Fibroblast of peridontal ligament (primary cell): ENCODE data around the gene DIAPH3.

Experiments
- DNase-seq: peaks from one replicate; pipeline ENCODE4 v3.0.0-alpha.2; 2010; ENCODE audit errors: extremely low read depth

Gene DIAPH3

GRCh38 chr13:60158321-60158801 lies 5.4 kb downstream of the DIAPH3 start:
- no peak for DNase-seq

GRCh38 chr13:60155978-60156377 lies 7.8 kb downstream of the DIAPH3 start:
- peak; percentile 74 for DNase-seq

- peak; percentile 64 for DNase-seq
These were observed 10.8 kb downstream of the DIAPH3 start for GRCh38 chr13:60152904-60153303.

GRCh38 chr13:60152114-60152513 lies 11.6 kb downstream of the DIAPH3 start:
- no peak for DNase-seq

- DNase-seq, result no peak
These were observed 13.2 kb downstream of the DIAPH3 start for GRCh38 chr13:60150538-60150937.

- no peak for DNase-seq
These were observed 14.8 kb downstream of the DIAPH3 start for GRCh38 chr13:60148918-60149317.

- DNase-seq, result no peak
These were observed 16.4 kb downstream of the DIAPH3 start for GRCh38 chr13:60147361-60147760.

- DNase-seq, result peak; percentile 77
These were observed 17.3 kb downstream of the DIAPH3 start for GRCh38 chr13:60146471-60146870.

GRCh38 chr13:60143775-60144174 lies 20.0 kb downstream of the DIAPH3 start:
- no peak for DNase-seq

GRCh38 chr13:60139272-60139671 lies 24.5 kb downstream of the DIAPH3 start:
- DNase-seq, result peak; percentile 44

- no peak for DNase-seq
These were observed 25.1 kb downstream of the DIAPH3 start for GRCh38 chr13:60138674-60139073.

GRCh38 chr13:60137911-60138560 lies 25.7 kb downstream of the DIAPH3 start:
- no peak for DNase-seq

GRCh38 chr13:60135344-60135743 lies 28.4 kb downstream of the DIAPH3 start:
- no peak for DNase-seq

- peak; percentile 76 for DNase-seq
These were observed 29.4 kb downstream of the DIAPH3 start for GRCh38 chr13:60134376-60134775.

GRCh38 chr13:60121337-60121687 lies 42.4 kb downstream of the DIAPH3 start:
- DNase-seq, result no peak

- peak; percentile 51 for DNase-seq
These were observed 43.0 kb downstream of the DIAPH3 start for GRCh38 chr13:60120617-60121336.

GRCh38 chr13:60118696-60119400 lies 44.9 kb downstream of the DIAPH3 start:
- DNase-seq, result no peak

GRCh38 chr13:60114499-60115028 lies 49.2 kb downstream of the DIAPH3 start:
- no peak for DNase-seq

GRCh38 chr13:60112771-60113170 lies 51.0 kb downstream of the DIAPH3 start:
- peak; percentile 55 for DNase-seq

GRCh38 chr13:60111691-60112090 lies 52.0 kb downstream of the DIAPH3 start:
- DNase-seq, result peak; percentile 19

GRCh38 chr13:60109285-60109684 lies 54.4 kb downstream of the DIAPH3 start:
- DNase-seq, result no peak

- no peak for DNase-seq
These were observed 55.1 kb downstream of the DIAPH3 start for GRCh38 chr13:60108589-60108988.
